Astrocyte (in vitro differentiated cells and primary cell): Measurements from ENCODE around the gene RTEL1. TPM values are rescaled to one million over a fixed set of nuclear protein-coding genes. Genes with fewer than 3 reads are reported as not detected.

Experiments
- DNase-seq: peaks from one replicate; pipeline ENCODE4 v3.0.0-alpha.2; 2010; ENCODE audit warnings: low read depth
- FAIRE-seq: peaks from 2 replicates; lab custom pipeline; 2011; peaks lifted over from hg19 to GRCh38; lab: Jason Lieb, UNC
- H2AFZ ChIP-seq: 2 replicates; pipeline ENCODE4 v1.6.0; 2012; ENCODE audit warnings: low read depth, low read length, inconsistent platforms
- H3K27ac ChIP-seq: 2 replicates; pipeline ENCODE4 v1.5.1; 2011; ENCODE audit warnings: low read depth, low read length, inconsistent platforms
- H3K27me3 ChIP-seq: 2 replicates; pipeline ENCODE4 v1.6.0; 2011; ENCODE audit warnings: low read length, inconsistent platforms; ENCODE audit not compliant: insufficient read depth
- H3K36me3 ChIP-seq: 2 replicates; pipeline ENCODE4 v1.5.1; 2011; ENCODE audit warnings: low read length, inconsistent platforms; ENCODE audit not compliant: insufficient read depth
- H3K4me1 ChIP-seq: 2 replicates; pipeline ENCODE4 v1.5.1; 2011; ENCODE audit warnings: low read length, inconsistent platforms; ENCODE audit not compliant: insufficient read depth
- H3K4me2 ChIP-seq: 2 replicates; pipeline ENCODE4 v1.6.0; 2012; ENCODE audit warnings: low read length, inconsistent platforms
- H3K4me3 ChIP-seq: 2 replicates; pipeline ENCODE4 v1.5.1; 2011; ENCODE audit warnings: low read depth, mild to moderate bottlenecking, low read length, inconsistent platforms; ENCODE audit not compliant: insufficient read depth
- H3K79me2 ChIP-seq: 2 replicates; pipeline ENCODE4 v1.6.0; 2012; ENCODE audit warnings: mild to moderate bottlenecking, low read length, inconsistent platforms; ENCODE audit not compliant: insufficient read depth
- H3K9ac ChIP-seq: 2 replicates; pipeline ENCODE4 v1.6.0; 2012; ENCODE audit warnings: mild to moderate bottlenecking, low read length, inconsistent platforms
- H3K9me3 ChIP-seq: 2 replicates; pipeline ENCODE4 v1.5.1; 2012; ENCODE audit warnings: low read depth, mild to moderate bottlenecking, low read length, inconsistent platforms; ENCODE audit not compliant: insufficient read depth
- H4K20me1 ChIP-seq: 2 replicates; pipeline ENCODE4 v1.6.0; 2012; ENCODE audit warnings: low read length, inconsistent platforms; ENCODE audit not compliant: insufficient read depth
- H3K27ac Mint-ChIP-seq: one replicate; pipeline ENCODE4 v1.8.0; 2021; ENCODE audit warnings: mild to moderate bottlenecking, mixed read lengths; ENCODE audit not compliant: unreplicated experiment
- H3K27me3 Mint-ChIP-seq: one replicate; pipeline ENCODE4 v1.8.0; 2021; ENCODE audit warnings: low read depth, mixed read lengths; ENCODE audit not compliant: unreplicated experiment
- H3K36me3 Mint-ChIP-seq: one replicate; pipeline ENCODE4 v1.8.0; 2021; ENCODE audit warnings: low read depth, mixed read lengths; ENCODE audit not compliant: unreplicated experiment
- H3K4me1 Mint-ChIP-seq: one replicate; pipeline ENCODE4 v1.8.0; 2021; ENCODE audit warnings: low read depth, mixed read lengths; ENCODE audit not compliant: unreplicated experiment
- H3K4me3 Mint-ChIP-seq: one replicate; pipeline ENCODE4 v1.8.0; 2021; ENCODE audit warnings: mild to moderate bottlenecking, moderate library complexity, mixed read lengths; ENCODE audit not compliant: unreplicated experiment
- H3K9me3 Mint-ChIP-seq: one replicate; pipeline ENCODE4 v1.8.0; 2021; ENCODE audit warnings: mild to moderate bottlenecking, mixed read lengths; ENCODE audit not compliant: unreplicated experiment
- EZH2 ChIP-seq: IDR thresholded peaks from 2 replicates; pipeline ENCODE4 v1.6.1; 2012; ENCODE audit warnings: mild to moderate bottlenecking, low read length, inconsistent platforms; ENCODE audit not compliant: insufficient read depth
- total RNA-seq: library from RNA; stranded (reverse); gene quantifications from 2 replicates; pipeline ENCODE4 v1.2.1, GENCODE V29; 2021
- TF ChIP-seq, protein P1 (sequence below): IDR thresholded peaks from 2 replicates; pipeline ENCODE4 v1.5.1; 2011; ENCODE audit warnings: low read depth, mild to moderate bottlenecking, inconsistent platforms, low read length, moderate library complexity; ENCODE audit not compliant: insufficient read depth

The RTEL1 gene
- total RNA-seq, 1 donor from 2014 or later, result 15.5 TPM

DNA sequence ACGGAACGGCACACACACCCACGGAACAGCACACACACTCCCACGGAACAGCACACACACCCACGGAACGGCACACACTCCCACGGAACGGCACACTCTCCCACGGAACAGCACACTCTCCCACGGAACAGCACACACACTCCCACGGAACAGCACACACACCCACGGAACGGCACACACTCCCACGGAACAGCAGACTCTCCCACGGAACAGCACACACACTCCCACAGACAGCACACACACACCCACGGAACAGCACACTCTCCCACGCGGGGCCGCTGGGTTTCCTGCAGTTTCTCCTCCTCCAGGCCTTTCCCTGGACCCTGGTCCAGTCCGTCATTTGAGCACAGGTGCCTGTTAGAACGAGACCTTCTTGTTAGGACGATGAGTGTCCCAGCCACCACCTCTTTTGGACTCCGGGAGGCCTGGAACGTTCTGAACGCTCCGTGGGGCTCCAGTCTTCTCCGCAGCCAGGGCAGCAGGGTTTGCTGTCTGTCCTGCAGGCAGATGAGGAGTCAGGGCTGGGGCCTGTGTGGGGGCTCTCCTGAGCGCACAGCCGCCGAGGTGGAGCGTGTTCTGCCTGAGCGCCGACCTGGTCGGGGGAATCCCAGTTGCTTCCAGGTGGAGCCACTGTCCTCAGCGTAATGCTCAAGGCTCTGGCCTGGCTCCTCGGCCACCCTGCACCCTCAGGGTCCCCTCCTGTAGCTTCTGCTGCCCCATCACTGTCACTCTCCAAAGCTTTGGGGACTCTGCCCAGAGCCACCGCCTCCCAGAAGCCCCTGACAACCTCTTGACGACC, 20.8 kb downstream of the RTEL1 start:
- DNase-seq (no peak), FAIRE-seq (no peak)
- Histone ChIP-seq H3K36me3 (peaks cover 6% of the 10 kb centered on the region), H4K20me1 (no peaks in the 10 kb centered on the region), H3K9me3 (no peaks in the 10 kb centered on the region), H2AFZ (no peak overlapping the region), H3K4me1 (peaks cover 21% of the 10 kb centered on the region), H3K4me3 (no peak overlapping the region), H3K27me3 (no peaks in the 10 kb centered on the region), H3K9ac (no peak overlapping the region), H3K79me2 (no peaks in the 10 kb centered on the region), H3K27ac (no peak overlapping the region), H3K4me2 (no peak overlapping the region)
- Mint-ChIP-seq H3K4me1 (peaks cover 5% of the 10 kb centered on the region), H3K36me3 (peaks cover 11% of the 10 kb centered on the region), H3K27me3 (no peaks in the 10 kb centered on the region), H3K4me3 (no peak overlapping the region), H3K27ac (no peak overlapping the region), H3K9me3 (peaks cover 2% of the 10 kb centered on the region)
- TF ChIP-seq, protein P1, sequence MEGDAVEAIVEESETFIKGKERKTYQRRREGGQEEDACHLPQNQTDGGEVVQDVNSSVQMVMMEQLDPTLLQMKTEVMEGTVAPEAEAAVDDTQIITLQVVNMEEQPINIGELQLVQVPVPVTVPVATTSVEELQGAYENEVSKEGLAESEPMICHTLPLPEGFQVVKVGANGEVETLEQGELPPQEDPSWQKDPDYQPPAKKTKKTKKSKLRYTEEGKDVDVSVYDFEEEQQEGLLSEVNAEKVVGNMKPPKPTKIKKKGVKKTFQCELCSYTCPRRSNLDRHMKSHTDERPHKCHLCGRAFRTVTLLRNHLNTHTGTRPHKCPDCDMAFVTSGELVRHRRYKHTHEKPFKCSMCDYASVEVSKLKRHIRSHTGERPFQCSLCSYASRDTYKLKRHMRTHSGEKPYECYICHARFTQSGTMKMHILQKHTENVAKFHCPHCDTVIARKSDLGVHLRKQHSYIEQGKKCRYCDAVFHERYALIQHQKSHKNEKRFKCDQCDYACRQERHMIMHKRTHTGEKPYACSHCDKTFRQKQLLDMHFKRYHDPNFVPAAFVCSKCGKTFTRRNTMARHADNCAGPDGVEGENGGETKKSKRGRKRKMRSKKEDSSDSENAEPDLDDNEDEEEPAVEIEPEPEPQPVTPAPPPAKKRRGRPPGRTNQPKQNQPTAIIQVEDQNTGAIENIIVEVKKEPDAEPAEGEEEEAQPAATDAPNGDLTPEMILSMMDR, result no peak
- no peak for TF ChIP-seq EZH2

DNA sequence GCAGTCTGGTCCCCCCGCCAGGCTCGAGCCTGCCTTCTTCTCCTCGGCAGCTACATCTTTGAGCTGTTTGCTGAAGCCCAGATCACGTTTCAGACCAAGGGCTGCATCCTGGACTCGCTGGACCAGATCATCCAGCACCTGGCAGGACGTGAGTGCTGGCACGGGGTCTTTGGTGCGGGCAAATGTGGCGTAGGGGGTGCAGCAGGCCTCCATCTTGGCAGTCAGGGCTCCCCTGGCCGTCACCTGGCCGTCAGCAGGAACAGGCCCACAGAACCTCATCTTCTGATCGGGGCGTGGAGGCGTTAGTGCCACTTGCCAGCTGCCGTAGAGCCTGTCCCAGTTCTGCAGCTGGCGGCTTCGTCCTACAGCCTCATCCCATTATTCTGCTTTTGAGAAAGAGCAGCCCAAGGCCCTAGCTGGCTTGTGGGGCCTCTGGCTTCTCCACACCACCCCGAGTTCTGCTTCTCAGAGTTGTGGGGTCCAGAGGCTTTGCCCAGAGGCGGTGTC, 21.7 kb downstream of the RTEL1 start:
- TF ChIP-seq, protein P1, result no peak
- TF ChIP-seq EZH2, result no peak
- peaks cover 11% of the 10 kb centered on the region for H3K36me3 Mint-ChIP-seq
- no peak for FAIRE-seq

DNA sequence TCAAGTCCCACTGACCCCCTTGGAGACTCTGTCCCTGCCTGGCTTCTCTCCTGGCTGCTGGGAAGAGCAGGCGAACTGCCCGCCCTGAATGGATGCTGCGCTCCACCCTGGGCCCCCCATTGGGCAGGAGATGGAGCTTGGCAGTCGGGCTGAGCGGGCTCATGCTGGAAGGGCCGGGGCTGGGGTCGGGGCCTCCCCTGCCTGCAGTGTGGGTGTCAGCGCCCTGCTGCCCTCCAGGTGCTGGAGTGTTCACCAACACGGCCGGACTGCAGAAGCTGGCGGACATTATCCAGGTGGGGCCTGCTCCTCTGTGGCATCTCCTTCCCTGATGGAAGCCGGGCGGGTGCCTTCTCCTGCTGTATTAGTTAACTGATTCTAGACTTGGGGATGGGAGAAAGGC, 22.3 kb downstream of the RTEL1 start:
- Mint-ChIP-seq H3K4me3 (no peak overlapping the region), H3K36me3 (peaks cover 11% of the 10 kb centered on the region), H3K27ac (no peak overlapping the region), H3K4me1 (peaks cover 5% of the 10 kb centered on the region), H3K27me3 (no peaks in the 10 kb centered on the region), H3K9me3 (peaks cover 2% of the 10 kb centered on the region)
- no peak overlapping the region for H2AFZ ChIP-seq
- no peak overlapping the region for H3K27ac ChIP-seq
- no peak overlapping the region for H3K9ac ChIP-seq
- no peak overlapping the region for H3K4me2 ChIP-seq
- no peaks in the 10 kb centered on the region for H3K9me3 ChIP-seq
- peaks cover 3% of the 10 kb centered on the region for H3K36me3 ChIP-seq
- DNase-seq (no peak), FAIRE-seq (no peak)
- TF ChIP-seq, protein P1, result no peak
- no peak for TF ChIP-seq EZH2
- H3K79me2 ChIP-seq, result no peaks in the 10 kb centered on the region
- H3K27me3 ChIP-seq, result no peaks in the 10 kb centered on the region
- H3K4me1 ChIP-seq, result peaks cover 21% of the 10 kb centered on the region
- no peaks in the 10 kb centered on the region for H4K20me1 ChIP-seq
- H3K4me3 ChIP-seq, result no peak overlapping the region

More for the DNA sequence above, 21.7 kb downstream of the RTEL1 start:
- H3K27me3 ChIP-seq, result no peaks in the 10 kb centered on the region
- H3K9me3 ChIP-seq, result no peaks in the 10 kb centered on the region
- no peak overlapping the region for H2AFZ ChIP-seq
- no peak overlapping the region for H3K4me3 ChIP-seq
- no peak overlapping the region for H3K4me3 Mint-ChIP-seq
- no peaks in the 10 kb centered on the region for H3K79me2 ChIP-seq
- H3K4me1 ChIP-seq, result peaks cover 21% of the 10 kb centered on the region
- no peak overlapping the region for H3K27ac ChIP-seq
- H3K4me2 ChIP-seq, result no peak overlapping the region
- no peaks in the 10 kb centered on the region for H4K20me1 ChIP-seq
- no peak overlapping the region for H3K9ac ChIP-seq
- DNase-seq, result no peak
- H3K27ac Mint-ChIP-seq, result peak overlapping the region; percentile 66
- peaks cover 2% of the 10 kb centered on the region for H3K9me3 Mint-ChIP-seq
- peaks cover 6% of the 10 kb centered on the region for H3K36me3 ChIP-seq
- H3K27me3 Mint-ChIP-seq, result no peaks in the 10 kb centered on the region
- H3K4me1 Mint-ChIP-seq, result peaks cover 5% of the 10 kb centered on the region
